Activated CD4-positive, alpha-beta memory T cell treated with anti-CD3 and anti-CD28 coated beads for 36 hours (primary cell): ENCODE data around the gene ASPG. TPM values are rescaled to one million over a fixed set of nuclear protein-coding genes. Genes with fewer than 3 reads are reported as not detected.

Experiments used
- CTCF ChIA-PET: fragments of 350-600 bp; sonication (Branson Sonifier 250); formaldehyde crosslinking; loops from one replicate; lab custom pipeline; 2021; ENCODE audit warnings: antibody characterized with exemption, inconsistent platforms; lab: Charles Lee
- POLR2A ChIA-PET: fragments of 350-600 bp; sonication (Branson Sonifier 250); formaldehyde crosslinking; loops from one replicate; lab custom pipeline; 2021; ENCODE audit warnings: antibody characterized with exemption; lab: Charles Lee
- DNase-seq: peaks from one replicate; pipeline ENCODE4 v3.0.0-alpha.2; 2020
- H3K27ac Mint-ChIP-seq: one replicate; pipeline ENCODE4 v1.8.0; 2021; ENCODE audit warnings: mixed read lengths
- H3K27me3 Mint-ChIP-seq: one replicate; pipeline ENCODE4 v1.8.0; 2021; ENCODE audit warnings: mixed read lengths
- H3K36me3 Mint-ChIP-seq: one replicate; pipeline ENCODE4 v1.8.0; 2021; ENCODE audit warnings: mixed read lengths
- H3K4me1 Mint-ChIP-seq: one replicate; pipeline ENCODE4 v1.8.0; 2021; ENCODE audit warnings: low read depth, mixed read lengths
- H3K4me3 Mint-ChIP-seq: one replicate; pipeline ENCODE4 v1.8.0; 2021; ENCODE audit warnings: mild to moderate bottlenecking, mixed read lengths
- H3K9me3 Mint-ChIP-seq: one replicate; pipeline ENCODE4 v1.8.0; 2021; ENCODE audit warnings: mixed read lengths
- intact Hi-C: fragments of 100-400 bp; cut with micrococcal nuclease; formaldehyde crosslinking; loops from one replicate; pipeline ENCODE4 v1.15.1; 2023
- total RNA-seq, 2 experiments: library from RNA; stranded (reverse); gene quantifications; one replicate each; pipeline ENCODE4 v1.2.3, GENCODE V29; 2021

ASPG gene
- total RNA-seq, result not detected

DNA sequence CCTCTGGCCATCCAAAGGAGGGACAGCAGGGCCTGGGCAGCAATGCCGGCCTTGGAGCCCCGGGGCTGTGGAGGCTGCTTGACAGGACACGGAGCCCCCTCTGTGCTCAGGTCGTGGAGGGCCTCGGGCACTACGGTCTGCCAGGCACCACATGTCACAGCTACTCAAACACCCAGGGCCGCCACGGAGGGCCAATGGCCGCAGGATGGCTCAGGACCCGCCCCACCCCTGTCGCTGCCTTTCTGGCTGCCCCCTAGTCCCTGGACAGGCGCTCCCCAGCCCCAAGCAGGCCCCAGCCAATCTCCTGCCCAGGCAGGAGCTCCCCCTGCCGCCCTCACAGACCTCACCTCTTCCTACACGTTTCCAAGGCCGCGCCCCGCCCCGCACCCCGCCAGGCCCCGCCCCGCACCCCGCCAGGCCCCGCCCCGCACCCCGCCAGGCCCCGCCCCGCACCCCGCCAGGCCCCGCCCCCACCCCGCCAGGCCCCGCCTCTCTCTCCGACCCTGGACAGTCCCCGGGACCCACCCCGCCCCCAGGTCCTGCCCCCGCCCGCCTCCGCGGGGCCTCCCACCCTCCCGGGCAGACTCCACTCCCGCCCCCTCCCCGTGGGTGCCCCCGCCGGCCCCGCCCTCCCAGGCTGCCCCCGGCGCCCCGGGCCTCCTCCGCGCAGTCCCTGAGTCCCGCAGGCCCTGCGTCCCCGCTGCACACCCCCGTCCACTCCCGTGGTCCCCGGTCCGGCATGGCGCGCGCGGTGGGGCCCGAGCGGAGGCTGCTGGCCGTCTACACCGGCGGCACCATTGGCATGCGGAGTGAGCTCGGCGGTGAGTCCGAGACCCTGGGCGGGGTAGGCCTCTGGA lies at the start of gene ASPG:
Gene ASPG, plus strand, starts transcription at position 669 of the 857 bp plus-strand sequence. Its CDS starts 71 bp downstream, at position 740.
- peaks cover 10% of the 10 kb centered on the region for H3K27me3 Mint-ChIP-seq
- peak; percentile 32 for DNase-seq
- H3K4me1 Mint-ChIP-seq, result peaks cover 2% of the 10 kb centered on the region
- no peak within 1 kb of the TSS for H3K27ac Mint-ChIP-seq
- H3K36me3 Mint-ChIP-seq, result no peaks in the 10 kb centered on the region
- ChIA-PET POLR2A (no interaction called here), CTCF (interaction anchor here (0.9 to 1.2 kb wide), 2 partner anchors 9 kb away, joined by 3 to 4 read pairs; no protein-coding TSS in a partner anchor)
- intact Hi-C loops, result no loop called here
- no peaks in the 10 kb centered on the region for H3K9me3 Mint-ChIP-seq
- no peak within 1 kb of the TSS for H3K4me3 Mint-ChIP-seq

DNA sequence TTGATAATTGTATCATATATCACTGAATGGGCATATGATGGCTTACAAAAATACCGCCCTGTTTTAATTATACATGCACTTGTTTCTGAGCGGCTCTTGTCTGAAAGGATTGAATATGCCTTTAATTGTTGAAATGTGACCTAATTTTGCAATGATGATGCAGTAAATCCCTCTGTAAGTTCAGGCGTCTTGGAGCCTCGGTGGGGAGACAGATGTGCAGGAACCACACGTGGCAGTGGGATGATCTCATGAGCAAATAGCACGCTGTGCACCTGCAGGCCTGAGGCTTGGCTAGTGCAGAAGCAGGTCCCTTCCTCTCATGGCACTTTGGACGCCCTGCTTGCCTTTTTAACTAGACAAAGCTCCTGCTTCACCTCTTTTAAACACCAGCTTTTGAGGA lies 49.3 kb upstream of the ASPG start:
- no peaks in the 10 kb centered on the region for H3K9me3 Mint-ChIP-seq
- CTCF ChIA-PET, result interaction anchor here (1.1 kb wide), 1 partner anchor 55 kb away, joined by 3 read pairs; no protein-coding TSS in a partner anchor

DNA sequence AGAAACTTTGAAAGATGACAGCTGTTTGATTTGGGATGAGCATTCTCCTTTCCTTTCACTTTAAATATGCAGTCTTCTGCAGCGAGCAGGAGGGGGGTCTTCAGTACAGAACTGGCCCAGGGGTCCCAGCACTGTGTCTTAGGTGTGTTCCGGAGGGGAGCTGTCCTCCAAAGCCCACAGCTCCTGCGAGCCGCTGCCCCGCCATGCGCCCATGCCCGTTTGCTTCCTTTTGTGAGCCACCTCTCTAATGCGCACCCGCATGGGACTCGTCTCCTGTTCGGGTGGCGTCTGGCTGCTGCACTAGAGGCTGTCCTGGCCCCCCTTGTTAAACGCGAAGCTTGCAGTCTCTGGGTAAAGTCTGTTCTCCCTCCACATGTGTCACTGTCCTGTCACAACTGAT lies 48.4 kb upstream of the ASPG start:
- H3K9me3 Mint-ChIP-seq, result no peaks in the 10 kb centered on the region
- no peaks in the 10 kb centered on the region for H3K36me3 Mint-ChIP-seq
- H3K4me1 Mint-ChIP-seq, result no peaks in the 10 kb centered on the region
- H3K27me3 Mint-ChIP-seq, result peaks cover 28% of the 10 kb centered on the region
- no peak overlapping the region for H3K4me3 Mint-ChIP-seq
- intact Hi-C loops, result no loop called here
- POLR2A ChIA-PET, result no interaction called here
- H3K27ac Mint-ChIP-seq, result no peak overlapping the region
- CTCF ChIA-PET, result interaction anchor here (1.1 kb wide), 1 partner anchor 56 kb away, joined by 3 read pairs; no protein-coding TSS in a partner anchor
- no peak for DNase-seq

More for the DNA sequence above, 49.3 kb upstream of the ASPG start:
- Mint-ChIP-seq H3K4me1 (no peaks in the 10 kb centered on the region), H3K27ac (no peak overlapping the region), H3K4me3 (no peak overlapping the region), H3K27me3 (peaks cover 28% of the 10 kb centered on the region), H3K36me3 (no peaks in the 10 kb centered on the region)
- no peak for DNase-seq
- intact Hi-C loops, result no loop called here
- POLR2A ChIA-PET, result no interaction called here

DNA sequence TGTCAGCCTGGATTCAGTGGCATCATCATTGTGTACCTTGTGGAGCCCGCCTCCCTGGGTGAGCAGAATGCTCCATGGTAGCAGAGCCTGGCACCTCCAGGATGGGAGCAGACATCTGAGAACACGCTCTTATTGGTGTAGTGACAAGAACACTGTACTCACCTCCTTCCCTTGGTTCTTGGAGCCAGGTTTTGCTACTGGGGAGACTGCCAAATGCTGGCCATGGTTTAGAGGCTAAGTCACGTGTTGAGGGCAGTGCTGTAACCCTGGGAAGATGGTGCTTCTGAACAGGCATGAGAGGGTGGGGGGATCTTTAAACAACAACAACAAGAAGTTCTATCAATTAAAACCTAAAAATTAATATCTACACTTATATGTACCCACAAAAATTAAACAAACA lies 47.6 kb upstream of the ASPG start:
- CTCF ChIA-PET, result interaction anchor here (1.6 kb wide), 1 partner anchor 137 kb away, joined by 4 read pairs; no protein-coding TSS in a partner anchor
- intact Hi-C loops, result no loop called here
- POLR2A ChIA-PET, result no interaction called here

DNA sequence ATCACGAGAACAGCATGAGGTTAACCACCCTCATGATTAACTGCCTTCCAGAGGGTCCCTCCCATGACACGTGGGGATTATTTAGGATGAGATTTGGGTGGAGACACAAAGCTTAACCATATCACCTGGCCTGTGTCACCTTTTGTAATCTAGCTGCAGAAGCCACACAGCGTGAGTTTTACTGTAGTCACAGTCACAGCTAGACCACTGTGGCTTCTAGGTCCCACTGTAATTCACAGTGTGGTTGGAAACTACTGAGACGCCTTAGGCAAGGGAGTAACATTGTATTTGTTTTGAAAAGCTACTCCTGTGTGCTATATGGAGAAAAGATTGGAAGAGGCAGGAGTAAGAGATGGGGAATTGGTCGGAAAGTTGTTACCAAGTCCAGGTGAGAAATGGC lies 46.3 kb upstream of the ASPG start:
- Mint-ChIP-seq H3K27me3 (peaks cover 17% of the 10 kb centered on the region), H3K4me3 (no peak overlapping the region), H3K27ac (no peak overlapping the region), H3K9me3 (no peaks in the 10 kb centered on the region), H3K4me1 (no peaks in the 10 kb centered on the region), H3K36me3 (no peaks in the 10 kb centered on the region)
- POLR2A ChIA-PET, result no interaction called here
- intact Hi-C loops, result no loop called here
- CTCF ChIA-PET, result interaction anchor here (1.6 kb wide), 1 partner anchor 138 kb away, joined by 4 read pairs; no protein-coding TSS in a partner anchor
- no peak for DNase-seq

More for the DNA sequence above, 47.6 kb upstream of the ASPG start:
- Mint-ChIP-seq H3K4me1 (no peaks in the 10 kb centered on the region), H3K36me3 (no peaks in the 10 kb centered on the region), H3K4me3 (no peak overlapping the region), H3K9me3 (no peaks in the 10 kb centered on the region), H3K27me3 (peaks cover 24% of the 10 kb centered on the region), H3K27ac (no peak overlapping the region)
- no peak for DNase-seq

DNA sequence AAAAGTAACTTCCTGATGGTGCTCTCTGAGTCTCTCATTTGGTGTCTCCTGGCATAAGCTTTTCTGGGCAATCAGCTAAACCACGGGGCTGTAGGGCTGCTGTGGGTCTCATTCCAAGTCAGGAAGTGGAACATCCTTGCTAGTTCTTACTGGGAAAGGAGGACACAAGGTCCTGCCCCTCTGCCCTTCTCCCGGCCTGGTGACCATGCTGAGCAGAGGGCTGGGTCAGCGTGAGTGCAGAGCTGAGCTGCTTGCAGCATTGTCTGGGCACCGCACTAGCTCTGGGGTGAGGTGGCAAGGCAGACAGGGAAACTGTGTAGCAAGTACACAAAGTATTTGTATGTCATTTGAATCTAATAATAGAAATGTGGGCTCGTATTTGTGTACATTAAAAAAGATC lies 45.0 kb upstream of the ASPG start:
- peaks cover 12% of the 10 kb centered on the region for H3K27me3 Mint-ChIP-seq
- ChIA-PET POLR2A (no interaction called here), CTCF (no interaction called here)

DNA sequence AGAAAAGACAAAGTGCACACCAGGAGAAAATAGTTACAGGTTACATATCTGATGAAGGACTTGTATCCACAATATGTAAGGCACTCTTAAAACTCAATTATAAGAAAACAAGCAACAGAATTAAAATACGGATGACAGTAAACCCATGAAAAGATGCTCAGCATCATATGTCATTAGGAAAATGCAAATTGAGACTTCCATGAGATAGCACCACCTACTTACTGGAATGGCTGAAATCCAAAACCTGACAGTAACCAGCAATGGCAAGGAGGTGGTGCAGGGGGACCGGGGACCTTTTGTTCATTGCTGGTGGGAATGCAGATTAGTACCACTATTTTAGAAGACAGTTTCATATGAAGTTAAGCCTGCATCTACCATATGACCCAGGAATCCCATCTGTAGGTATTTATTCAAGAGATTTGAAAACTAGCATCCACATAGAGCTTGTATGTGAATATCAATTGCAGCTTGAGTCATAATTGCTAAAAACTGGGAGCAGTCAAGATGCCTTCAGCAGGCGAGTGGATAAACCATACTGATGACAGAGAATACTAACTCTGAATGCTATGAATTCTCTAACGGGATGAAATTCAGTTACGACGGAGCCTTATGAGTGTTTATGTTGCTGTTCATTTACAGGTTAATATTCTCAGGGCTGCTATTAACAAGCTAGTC lies 43.9 kb upstream of the ASPG start:
- intact Hi-C loops, result no loop called here
- no peak overlapping the region for H3K27ac Mint-ChIP-seq
- no peak overlapping the region for H3K4me3 Mint-ChIP-seq
- no peaks in the 10 kb centered on the region for H3K9me3 Mint-ChIP-seq
- no peaks in the 10 kb centered on the region for H3K36me3 Mint-ChIP-seq
- peaks cover 12% of the 10 kb centered on the region for H3K27me3 Mint-ChIP-seq
- ChIA-PET CTCF (no interaction called here), POLR2A (no interaction called here)
- no peak for DNase-seq
- H3K4me1 Mint-ChIP-seq, result no peaks in the 10 kb centered on the region

More for the DNA sequence above, 45.0 kb upstream of the ASPG start:
- H3K36me3 Mint-ChIP-seq, result no peaks in the 10 kb centered on the region
- no peaks in the 10 kb centered on the region for H3K4me1 Mint-ChIP-seq
- intact Hi-C loops, result no loop called here
- H3K4me3 Mint-ChIP-seq, result no peak overlapping the region
- no peaks in the 10 kb centered on the region for H3K9me3 Mint-ChIP-seq
- DNase-seq, result no peak
- no peak overlapping the region for H3K27ac Mint-ChIP-seq

DNA sequence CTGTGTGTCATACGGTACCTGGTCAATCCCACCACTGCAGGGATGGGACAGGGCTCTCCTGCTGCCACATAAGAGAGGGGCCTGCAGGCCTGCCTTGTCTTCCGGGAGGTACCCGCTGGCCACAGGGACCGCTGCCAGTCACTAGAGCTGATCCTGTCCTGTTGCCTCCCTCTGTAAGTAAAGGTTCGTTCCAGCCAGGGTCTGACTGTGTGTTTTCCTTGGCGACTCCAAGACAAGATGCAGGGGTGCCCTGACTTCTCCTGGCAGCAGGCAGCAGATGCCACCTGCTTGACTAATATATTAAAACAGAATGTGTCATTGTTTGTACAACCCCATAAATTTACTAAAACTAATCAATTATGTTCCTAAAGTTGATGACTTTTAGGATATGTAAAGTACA lies 41.5 kb upstream of the ASPG start:
- no peak overlapping the region for H3K4me3 Mint-ChIP-seq
- no peaks in the 10 kb centered on the region for H3K36me3 Mint-ChIP-seq
- no peaks in the 10 kb centered on the region for H3K4me1 Mint-ChIP-seq
- intact Hi-C loops, result no loop called here
- CTCF ChIA-PET, result no interaction called here
- POLR2A ChIA-PET, result no interaction called here
- H3K9me3 Mint-ChIP-seq, result no peaks in the 10 kb centered on the region
- H3K27me3 Mint-ChIP-seq, result peaks cover 7% of the 10 kb centered on the region
- no peak for DNase-seq
- H3K27ac Mint-ChIP-seq, result no peak overlapping the region

DNA sequence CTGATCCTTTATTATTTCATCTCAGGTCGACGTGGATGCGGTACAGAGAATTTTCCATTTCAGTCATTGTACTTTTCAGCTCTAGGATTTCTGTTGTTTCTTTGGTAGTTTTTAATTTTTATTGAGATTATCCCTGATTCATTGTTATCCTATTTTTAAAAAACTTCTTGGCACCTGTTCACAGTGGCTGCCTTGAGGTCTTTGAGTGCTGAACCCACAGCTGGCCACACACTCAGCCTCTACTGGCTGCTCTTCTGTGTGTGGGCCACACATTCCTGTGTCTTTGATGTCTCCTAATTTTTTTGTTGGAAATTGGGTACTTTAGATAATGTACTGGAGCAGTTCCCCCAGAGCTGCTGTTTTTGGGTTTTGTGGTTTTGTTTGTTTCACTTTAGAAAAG lies 37.7 kb upstream of the ASPG start:
- Mint-ChIP-seq H3K27me3 (peaks cover 8% of the 10 kb centered on the region), H3K4me1 (no peaks in the 10 kb centered on the region), H3K27ac (no peak overlapping the region), H3K36me3 (no peaks in the 10 kb centered on the region), H3K4me3 (no peak overlapping the region), H3K9me3 (no peaks in the 10 kb centered on the region)
- no peak for DNase-seq
- CTCF ChIA-PET, result interaction anchor here (0.8 kb wide), 1 partner anchor 240 kb away, joined by 3 read pairs; no protein-coding TSS in a partner anchor
- intact Hi-C loops, result no loop called here
- POLR2A ChIA-PET, result no interaction called here

DNA sequence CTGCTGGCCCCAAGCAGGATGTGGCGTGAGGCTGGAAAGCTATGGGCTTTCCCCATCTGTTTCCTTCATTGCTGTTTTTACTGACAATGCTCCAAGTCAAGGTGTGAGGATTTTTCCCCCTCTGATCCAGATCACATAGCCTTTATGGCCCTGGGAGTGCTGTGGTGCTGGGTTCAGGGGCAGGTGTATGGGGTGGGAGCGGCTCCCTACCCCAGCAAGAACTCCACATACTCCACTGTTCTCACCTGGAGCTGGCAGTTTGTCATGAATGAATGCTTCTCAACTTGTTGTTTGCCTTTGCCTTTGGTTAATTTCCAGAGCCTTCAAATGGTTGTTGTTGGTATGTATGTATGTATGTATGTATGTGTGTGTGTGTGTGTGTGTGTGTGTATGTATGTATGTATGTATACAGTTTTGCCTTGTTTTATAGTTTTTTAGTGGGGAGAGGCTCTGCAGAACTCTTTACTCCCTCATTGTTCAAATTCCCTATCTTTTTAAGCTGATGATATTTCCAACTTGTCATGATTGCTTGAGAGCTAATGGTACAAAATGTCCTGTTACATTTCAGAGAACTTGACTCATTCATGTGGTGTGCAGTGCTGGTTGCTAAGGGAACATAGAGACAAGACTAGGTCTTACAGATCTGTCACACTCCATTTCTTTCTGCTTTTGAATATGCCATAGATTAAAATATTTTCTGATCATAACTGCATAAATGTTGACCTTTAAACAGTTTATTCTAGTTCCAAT lies 36.6 kb upstream of the ASPG start:
- intact Hi-C loops, result no loop called here
- H3K9me3 Mint-ChIP-seq, result no peaks in the 10 kb centered on the region
- H3K4me3 Mint-ChIP-seq, result no peak overlapping the region
- H3K4me1 Mint-ChIP-seq, result no peaks in the 10 kb centered on the region
- no peaks in the 10 kb centered on the region for H3K36me3 Mint-ChIP-seq
- CTCF ChIA-PET, result interaction anchor here (0.6 to 1.4 kb wide), 2 partner anchors 20 to 25 kb away, joined by 3 read pairs; no protein-coding TSS in a partner anchor
- POLR2A ChIA-PET, result no interaction called here
- no peak overlapping the region for H3K27ac Mint-ChIP-seq
- no peak for DNase-seq
- H3K27me3 Mint-ChIP-seq, result peaks cover 8% of the 10 kb centered on the region

DNA sequence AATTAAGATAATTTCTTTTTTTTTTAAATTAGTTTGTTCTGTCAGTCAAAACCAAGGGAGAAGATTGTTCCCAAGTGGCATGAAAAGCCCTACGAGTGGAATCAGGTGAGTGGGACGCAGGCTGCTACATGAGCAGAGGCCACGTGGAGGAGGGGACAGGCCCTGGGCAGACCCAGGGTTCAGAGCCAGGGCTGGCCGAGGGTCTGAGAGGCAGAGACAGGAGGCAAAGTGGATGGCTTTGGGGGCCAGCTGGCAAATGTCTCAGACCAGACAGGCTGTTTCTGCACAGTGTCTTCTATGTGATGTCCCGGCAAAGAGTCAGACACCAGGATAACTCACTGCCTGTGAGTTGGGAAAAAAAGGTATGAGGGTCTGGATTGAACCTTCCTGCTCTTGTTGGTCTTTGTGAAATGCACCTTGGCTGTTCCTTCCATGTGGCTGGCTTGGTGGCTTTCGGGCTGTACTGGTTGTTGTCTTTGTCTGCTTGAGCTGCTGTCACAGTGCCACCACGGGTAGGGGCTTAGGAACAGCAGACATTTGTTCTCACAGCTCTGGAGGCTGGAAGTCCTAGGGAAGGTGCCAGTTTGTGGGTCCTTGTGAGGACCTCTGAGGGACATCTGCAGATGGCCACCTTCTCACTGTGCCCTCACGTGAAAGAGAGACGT lies 35.8 kb upstream of the ASPG start:
- Mint-ChIP-seq H3K4me3 (no peak overlapping the region), H3K4me1 (no peaks in the 10 kb centered on the region), H3K27me3 (peaks cover 8% of the 10 kb centered on the region), H3K27ac (no peak overlapping the region), H3K9me3 (no peaks in the 10 kb centered on the region), H3K36me3 (no peaks in the 10 kb centered on the region)
- ChIA-PET POLR2A (interaction anchor here (1.1 kb wide), 1 partner anchor 132 kb away, joined by 3 read pairs; no protein-coding TSS in a partner anchor), CTCF (interaction anchor here (0.6 to 1.4 kb wide), 2 partner anchors 20 to 26 kb away, joined by 3 read pairs; no protein-coding TSS in a partner anchor)
- no peak for DNase-seq
- intact Hi-C loops, result no loop called here
